ENCODE measurements around the gene SEMA4F.

DNA sequence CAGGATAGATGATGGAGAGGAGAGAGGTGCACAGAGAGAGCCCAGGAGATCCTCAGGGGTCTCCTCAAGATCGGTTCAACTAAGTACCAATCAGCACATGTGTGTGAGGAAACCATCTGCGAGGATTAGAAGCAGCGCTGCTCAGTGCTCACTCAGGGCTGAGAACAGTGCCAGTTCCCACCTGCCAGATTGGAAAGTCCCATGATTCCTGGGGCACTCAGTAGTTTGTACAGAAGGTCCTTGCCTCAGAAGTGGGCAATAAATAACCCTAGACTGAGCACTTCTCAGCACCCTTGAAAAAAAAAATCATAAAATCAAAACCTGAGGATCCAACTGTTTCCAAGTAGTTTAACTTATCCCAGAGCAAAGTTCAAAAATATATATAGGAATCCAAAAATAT lies 53.8 kb downstream of the SEMA4F start:
- TF ChIP-seq, protein P1, sequence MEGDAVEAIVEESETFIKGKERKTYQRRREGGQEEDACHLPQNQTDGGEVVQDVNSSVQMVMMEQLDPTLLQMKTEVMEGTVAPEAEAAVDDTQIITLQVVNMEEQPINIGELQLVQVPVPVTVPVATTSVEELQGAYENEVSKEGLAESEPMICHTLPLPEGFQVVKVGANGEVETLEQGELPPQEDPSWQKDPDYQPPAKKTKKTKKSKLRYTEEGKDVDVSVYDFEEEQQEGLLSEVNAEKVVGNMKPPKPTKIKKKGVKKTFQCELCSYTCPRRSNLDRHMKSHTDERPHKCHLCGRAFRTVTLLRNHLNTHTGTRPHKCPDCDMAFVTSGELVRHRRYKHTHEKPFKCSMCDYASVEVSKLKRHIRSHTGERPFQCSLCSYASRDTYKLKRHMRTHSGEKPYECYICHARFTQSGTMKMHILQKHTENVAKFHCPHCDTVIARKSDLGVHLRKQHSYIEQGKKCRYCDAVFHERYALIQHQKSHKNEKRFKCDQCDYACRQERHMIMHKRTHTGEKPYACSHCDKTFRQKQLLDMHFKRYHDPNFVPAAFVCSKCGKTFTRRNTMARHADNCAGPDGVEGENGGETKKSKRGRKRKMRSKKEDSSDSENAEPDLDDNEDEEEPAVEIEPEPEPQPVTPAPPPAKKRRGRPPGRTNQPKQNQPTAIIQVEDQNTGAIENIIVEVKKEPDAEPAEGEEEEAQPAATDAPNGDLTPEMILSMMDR (IDR thresholded peaks at IDR 0.05; ENCODE audit: insufficient read depth, low read length, poor library complexity, severe bottlenecking), result no peak
- no peak for TF ChIP-seq EZH2phosphoT487 (conservative IDR thresholded peaks at IDR 0.05; ENCODE audit: low read length)
